OCI-LY3 (cell line): Measurements from ENCODE around the gene CSTPP1.

ENCODE experiments used
- EZH2phosphoT487 ChIP-seq: fragments of 200-600 bp; shearing (Covaris generic); IDR thresholded peaks from 2 replicates; pipeline ENCODE4 v1.6.1; 2018; ENCODE audit warnings: antibody characterized with exemption, mixed run types, low read depth
- TF ChIP-seq, protein P1 (sequence below): fragments of 200-600, 300-600 bp; sonication (generic); IDR thresholded peaks from 2 replicates; pipeline ENCODE4 v1.5.1; 2014; ENCODE audit warnings: antibody characterized with exemption, low read length, low read depth

DNA sequence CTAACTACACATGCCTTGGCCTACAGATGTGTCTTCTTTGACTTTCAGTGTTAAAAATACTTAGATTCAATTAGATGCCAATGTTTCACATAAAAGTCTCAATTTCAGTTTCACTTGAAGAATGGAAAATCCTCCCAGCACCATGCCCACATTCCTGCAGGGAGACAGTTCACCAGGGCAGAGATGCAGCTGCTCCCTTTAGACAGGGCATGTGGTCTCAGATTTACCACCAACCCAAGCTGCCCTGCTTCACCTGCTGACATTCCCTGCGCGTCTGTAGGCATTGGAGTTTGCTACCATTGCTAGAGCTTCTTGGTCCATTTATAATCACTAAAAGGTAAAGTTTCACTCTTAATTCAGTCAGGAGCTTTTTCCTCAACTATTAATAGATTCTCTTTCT, 126.2 kb downstream of the CSTPP1 start:
- TF ChIP-seq, protein P1, sequence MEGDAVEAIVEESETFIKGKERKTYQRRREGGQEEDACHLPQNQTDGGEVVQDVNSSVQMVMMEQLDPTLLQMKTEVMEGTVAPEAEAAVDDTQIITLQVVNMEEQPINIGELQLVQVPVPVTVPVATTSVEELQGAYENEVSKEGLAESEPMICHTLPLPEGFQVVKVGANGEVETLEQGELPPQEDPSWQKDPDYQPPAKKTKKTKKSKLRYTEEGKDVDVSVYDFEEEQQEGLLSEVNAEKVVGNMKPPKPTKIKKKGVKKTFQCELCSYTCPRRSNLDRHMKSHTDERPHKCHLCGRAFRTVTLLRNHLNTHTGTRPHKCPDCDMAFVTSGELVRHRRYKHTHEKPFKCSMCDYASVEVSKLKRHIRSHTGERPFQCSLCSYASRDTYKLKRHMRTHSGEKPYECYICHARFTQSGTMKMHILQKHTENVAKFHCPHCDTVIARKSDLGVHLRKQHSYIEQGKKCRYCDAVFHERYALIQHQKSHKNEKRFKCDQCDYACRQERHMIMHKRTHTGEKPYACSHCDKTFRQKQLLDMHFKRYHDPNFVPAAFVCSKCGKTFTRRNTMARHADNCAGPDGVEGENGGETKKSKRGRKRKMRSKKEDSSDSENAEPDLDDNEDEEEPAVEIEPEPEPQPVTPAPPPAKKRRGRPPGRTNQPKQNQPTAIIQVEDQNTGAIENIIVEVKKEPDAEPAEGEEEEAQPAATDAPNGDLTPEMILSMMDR: no peak
- TF ChIP-seq EZH2phosphoT487: no peak
